CD14-positive monocyte (primary cell): Measurements from ENCODE around the gene PDPK1. TPM values are rescaled to one million over a fixed set of nuclear protein-coding genes. Genes with fewer than 3 reads are reported as not detected.
A peak's percentile ranks its signal among the peaks of the same experiment; 100 is the strongest.

Source experiments
- DNase-seq, 3 donors: peaks; one replicate each; pipeline ENCODE4 v3.0.0-alpha.2; 2011 to 2022
- H2AFZ ChIP-seq: 2 replicates; pipeline ENCODE4 v1.6.0; 2012; ENCODE audit warnings: mild to moderate bottlenecking, low read depth, low read length, inconsistent platforms; ENCODE audit not compliant: insufficient read depth, poor library complexity, severe bottlenecking
- H3K27ac ChIP-seq, 2 donors: 1 replicate in 1 of 2; 2 replicates in 1 of 2; pipeline ENCODE4 v1.5.1; 2012 to 2013; ENCODE audit warnings: low read length in 2 of 2, control low read depth in 1 of 2, inconsistent platforms in 1 of 2, low read depth in 1 of 2, mild to moderate bottlenecking in 1 of 2
- H3K27me3 ChIP-seq, 2 donors: one replicate each; pipeline versions ENCODE4 v1.6.0 to v1.6.1; 2011 to 2013; ENCODE audit warnings: low read length in 2 of 2; ENCODE audit not compliant: control insufficient read depth in 2 of 2, insufficient read depth in 2 of 2
- H3K36me3 ChIP-seq, 2 donors: replicated peaks in 1 of 2; 1 replicate in 1 of 2; 2 replicates in 1 of 2; pipeline versions ENCODE4 v1.5.1 to v1.6.1; 2012 to 2013; ENCODE audit warnings: low read length in 2 of 2, control low read depth in 1 of 2, inconsistent platforms in 1 of 2, mild to moderate bottlenecking in 1 of 2; ENCODE audit not compliant: insufficient read depth in 2 of 2, control insufficient read depth in 1 of 2
- H3K4me1 ChIP-seq, 2 donors: 1 replicate in 1 of 2; 2 replicates in 1 of 2; pipeline versions ENCODE4 v1.5.1 to v1.6.1; 2012 to 2013; ENCODE audit warnings: low read length in 2 of 2, control low read depth in 1 of 2, inconsistent platforms in 1 of 2, mild to moderate bottlenecking in 1 of 2, moderate library complexity in 1 of 2; ENCODE audit not compliant: insufficient read depth in 2 of 2, control insufficient read depth in 1 of 2
- H3K4me2 ChIP-seq: replicated peaks from 2 replicates; pipeline ENCODE3; 2012; ENCODE audit warnings: low read length, moderate library complexity, mild to moderate bottlenecking; ENCODE audit not compliant: poor library complexity, severe bottlenecking; ENCODE audit errors: extremely low read depth
- H3K4me3 ChIP-seq, 3 experiments: fragments of 200-600 bp in 1 of 3; sonication (generic) in 1 of 3; replicated peaks in 1 of 3; 1 replicate in 2 of 3; 2 replicates in 1 of 3; pipeline ENCODE4 v1.5.1; 2011 to 2013; ENCODE audit warnings: low read length in 3 of 3, mild to moderate bottlenecking in 3 of 3, control low read depth in 2 of 3, low read depth in 2 of 3, inconsistent platforms in 1 of 3, moderate library complexity in 1 of 3
- H3K79me2 ChIP-seq: 2 replicates; pipeline ENCODE4 v1.6.0; 2012; ENCODE audit warnings: mild to moderate bottlenecking, control low read depth, inconsistent platforms, low read length, moderate library complexity; ENCODE audit not compliant: insufficient read depth
- H3K9ac ChIP-seq: 2 replicates; pipeline ENCODE4 v1.6.0; 2017; ENCODE audit warnings: low read length, mild to moderate bottlenecking; ENCODE audit not compliant: insufficient read depth, poor library complexity, severe bottlenecking
- H3K9me3 ChIP-seq, 2 donors: replicated peaks in 1 of 2; 1 replicate in 1 of 2; 2 replicates in 1 of 2; pipeline versions ENCODE4 v1.5.1 to v1.6.1; 2012 to 2013; ENCODE audit warnings: low read length in 2 of 2, control low read depth in 1 of 2; ENCODE audit not compliant: control insufficient read depth in 1 of 2, insufficient read depth in 1 of 2
- H4K20me1 ChIP-seq: 2 replicates; pipeline ENCODE4 v1.6.0; 2012; ENCODE audit warnings: mild to moderate bottlenecking, low read length, control low read depth, moderate library complexity; ENCODE audit not compliant: insufficient read depth
- H3K27ac Mint-ChIP-seq, 7 donors: one replicate each; pipeline ENCODE4 v1.8.0; 2020; ENCODE audit warnings: mild to moderate bottlenecking in 7 of 7, mixed read lengths in 7 of 7, moderate library complexity in 6 of 7, inconsistent platforms in 2 of 7
- H3K27me3 Mint-ChIP-seq, 3 donors: one replicate each; pipeline ENCODE4 v1.8.0; 2021 to 2022; ENCODE audit warnings: low read depth in 3 of 3, mild to moderate bottlenecking in 3 of 3, mixed read lengths in 3 of 3, moderate library complexity in 3 of 3, inconsistent platforms in 1 of 3
- H3K36me3 Mint-ChIP-seq, 2 donors: one replicate each; pipeline ENCODE4 v1.8.0; 2020; ENCODE audit warnings: mixed read lengths in 2 of 2, inconsistent platforms in 1 of 2, mild to moderate bottlenecking in 1 of 2
- H3K4me1 Mint-ChIP-seq: one replicate; pipeline ENCODE4 v1.8.0; 2020; ENCODE audit warnings: mild to moderate bottlenecking, mixed read lengths
- H3K4me3 Mint-ChIP-seq, 2 donors: one replicate each; pipeline ENCODE4 v1.8.0; 2020; ENCODE audit warnings: mild to moderate bottlenecking in 2 of 2, mixed read lengths in 2 of 2, moderate library complexity in 1 of 2
- H3K9me3 Mint-ChIP-seq, 7 donors: one replicate each; pipeline ENCODE4 v1.8.0; 2020 to 2022; ENCODE audit warnings: mixed read lengths in 7 of 7, mild to moderate bottlenecking in 6 of 7, moderate library complexity in 6 of 7, inconsistent platforms in 2 of 7
- CTCF ChIP-seq: fragments of 200-600 bp; IDR thresholded peaks from one replicate; pipeline ENCODE4 v1.8.0; 2022; ENCODE audit warnings: antibody characterized with exemption, mild to moderate bottlenecking
- WGBS: methylation state at CpG from one replicate; pipeline ENCODE4 v1.1.5; 2013; ENCODE audit warnings: missing lambda C conversion rate; ENCODE audit not compliant: insufficient coverage; 5-methylcytosine and 5-hydroxymethylcytosine counted together
- intact Hi-C, 2 donors: fragments of 100-400 bp; cut with micrococcal nuclease; formaldehyde crosslinking; loops; one replicate each; pipeline versions ENCODE4 v1.15.0 to v1.15.1; 2023
- polyA plus RNA-seq, 3 donors: library from polyadenylated mRNA; depleted of rRNA in 1 of 3; unstranded in 2 of 3; stranded (reverse) in 1 of 3; fragments of 300-500 nt in 2 of 3; fragments of >200 nt in 1 of 3; fragmentation: Illumina TruSeq in 2 of 3; gene quantifications; 1 replicate in 2 of 3; 2 replicates in 1 of 3; pipeline ENCODE4 v1.2.3, GENCODE V29; 2012 to 2021

The PDPK1 gene
- polyA plus RNA-seq, 3 donors, result 35.6 to 45.9 (median 38.6) TPM

- peaks cover 49 to 50% of the 10 kb centered on the region in 2 donors for H3K4me1 ChIP-seq
- H3K79me2 ChIP-seq, result peaks cover 71% of the 10 kb centered on the region
- intact Hi-C loops, result loop anchor here in 1 of 2 donors (1.0 kb wide), 1 partner anchor 11 kb away; no protein-coding TSS in a partner anchor
These were observed 16.9 kb upstream of the PDPK1 start for GRCh38 chr16:2520784-2521531.

DNA sequence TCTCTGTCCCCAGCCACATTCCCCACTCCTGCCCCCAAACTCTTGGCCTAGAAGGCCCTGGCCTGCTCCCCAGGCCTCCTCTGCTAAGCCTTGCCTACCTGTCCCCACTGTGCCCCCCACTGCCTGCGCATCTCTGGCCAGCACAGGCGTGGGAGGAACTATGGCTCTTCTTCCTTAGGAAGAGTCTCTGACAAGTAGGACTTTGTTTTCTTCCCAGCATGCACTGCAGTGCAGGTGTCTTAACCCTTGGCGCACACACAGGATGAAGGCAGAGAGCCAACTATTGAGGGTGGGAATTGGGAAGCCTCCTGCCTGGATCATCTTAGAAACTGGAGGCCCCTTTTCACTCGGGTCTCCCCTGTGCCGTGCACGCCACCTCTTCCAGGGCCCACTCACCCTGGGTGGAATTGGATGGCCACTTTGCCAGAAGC is 14.0 kb upstream of the PDPK1 start:
- 98% methylated on average over 4 of the region's 6 CpGs for WGBS
- H3K4me2 ChIP-seq, result no peak overlapping the region
- no peak for TF ChIP-seq CTCF
- peaks cover 87% of the 10 kb centered on the region for H4K20me1 ChIP-seq
- Mint-ChIP-seq H3K27me3 (no peaks in the 10 kb centered on the region), H3K36me3 (peaks cover 55 to 77% of the 10 kb centered on the region in 2 donors), H3K4me3 (no peak overlapping the region), H3K4me1 (peaks cover 30% of the 10 kb centered on the region), H3K27ac (peak overlapping the region in 2 of 7 donors; percentile 47 to 50), H3K9me3 (peaks cover 0 to 2% (median 0%) of the 10 kb centered on the region in 7 donors)
- no peaks in the 10 kb centered on the region for H3K27me3 ChIP-seq
- H3K9ac ChIP-seq, result no peak overlapping the region
- no peak overlapping the region for H2AFZ ChIP-seq
- intact Hi-C loops, result no loop called here
- no peak overlapping the region for H3K4me3 ChIP-seq
- no peaks in the 10 kb centered on the region for H3K9me3 ChIP-seq
- H3K4me1 ChIP-seq, result peaks cover 20 to 21% of the 10 kb centered on the region in 2 donors
- no peak for DNase-seq
- H3K79me2 ChIP-seq, result peaks cover 46% of the 10 kb centered on the region
- peaks cover 62 to 72% of the 10 kb centered on the region in 2 donors for H3K36me3 ChIP-seq
- no peak overlapping the region for H3K27ac ChIP-seq

More at GRCh38 chr16:2520784-2521531, 16.9 kb upstream of the PDPK1 start:
- Mint-ChIP-seq H3K9me3 (peaks cover 0 to 4% (median 0%) of the 10 kb centered on the region in 7 donors), H3K27ac (peak overlapping the region; percentile 78 to 91 (median 89)), H3K36me3 (peaks cover 58 to 78% of the 10 kb centered on the region in 2 donors), H3K27me3 (peaks cover 0 to under 1% (median 0%) of the 10 kb centered on the region in 3 donors), H3K4me1 (peaks cover 57% of the 10 kb centered on the region), H3K4me3 (peak overlapping the region; percentile 90 to 92)
- H2AFZ ChIP-seq, result no peak overlapping the region
- 22% methylated on average over 27 of the region's 41 CpGs for WGBS
- H3K36me3 ChIP-seq, result peaks cover 41 to 44% of the 10 kb centered on the region in 2 donors
- no peaks in the 10 kb centered on the region for H3K27me3 ChIP-seq
- H4K20me1 ChIP-seq, result peaks cover 89% of the 10 kb centered on the region
- H3K9ac ChIP-seq, result peak overlapping the region; percentile 54
- H3K4me3 ChIP-seq, result peak overlapping the region; percentile 30 to 72 (median 62)
- H3K9me3 ChIP-seq, result no peaks in the 10 kb centered on the region
- H3K4me2 ChIP-seq, result peak overlapping the region; percentile 63
- DNase-seq, result peak; percentile 28 to 65 (median 44)
- TF ChIP-seq CTCF, result peak; percentile 17
- peak overlapping the region; percentile 52 to 63 for H3K27ac ChIP-seq
